Heart left ventricle (tissue), 13 donors: Measurements from ENCODE around the gene NUBPL.

ENCODE experiments used
- CTCF ChIP-seq, 12 donors: fragments of 200-600 bp; sonication (generic) in 4 of 12; IDR thresholded peaks; one replicate each; pipeline versions ENCODE4 v1.5.0 to v1.8.0; 2018 to 2022; ENCODE audit warnings: antibody characterized with exemption in 12 of 12, mild to moderate bottlenecking in 5 of 12
- POLR2A ChIP-seq, 2 donors: fragments of 450-650 bp; IDR thresholded peaks; one replicate each; pipeline ENCODE4 v1.6.1; 2017; ENCODE audit warnings: antibody characterized with exemption in 2 of 2, mild to moderate bottlenecking in 2 of 2, moderate library complexity in 2 of 2
- donor health status: ischemic (EF 13 %, LVEDD 7.1; RV severe dilation, severe dysfunction).
- donor health status: DM: no; HTN: yes; CAD: no.
- donor health status: DM: no; HTN: no; CAD: no.
- donor health status: ischemic (EF 25% LVEDD 6.9; RV normal size, moderate dysfunction).
- donor health status: ischemic (EF 25% LVEDD 5.7; RV mildly dilated, moderate dysfunction).
- donor health status: ischemic (EF 35%, LVEDD 5.7; RV mildly dilated, moderate dysfunction).
- donor health status: nonischemic (EF 11% LVEDD 7.7; RV severe dilation, severe dysfunction).
- donor health status: DM: yes; HTN: yes; CAD: no.
- donor health status: PGD.
- donor health status: ischemic (EF 29% LVEDD 5.4; RV normal size, mild dysfunction).
- donor health status: nonischemic (EF 23%, LVEDD 6.1; RV moderate dilation, normal function).

GRCh38 chr14:31716208-31716607 is 155.0 kb downstream of the NUBPL start:
- no peak for TF ChIP-seq CTCF (IDR thresholded peaks at IDR 0.05)
- no peak for TF ChIP-seq POLR2A (IDR thresholded peaks at IDR 0.05)
